Measurements from ENCODE around the gene PPP1R37. TPM values are rescaled to one million over a fixed set of nuclear protein-coding genes. Genes with fewer than 3 reads are reported as not detected.

Gene PPP1R37
- total RNA-seq, 1 experiment from 2014 or later, result 8.0 TPM

DNA sequence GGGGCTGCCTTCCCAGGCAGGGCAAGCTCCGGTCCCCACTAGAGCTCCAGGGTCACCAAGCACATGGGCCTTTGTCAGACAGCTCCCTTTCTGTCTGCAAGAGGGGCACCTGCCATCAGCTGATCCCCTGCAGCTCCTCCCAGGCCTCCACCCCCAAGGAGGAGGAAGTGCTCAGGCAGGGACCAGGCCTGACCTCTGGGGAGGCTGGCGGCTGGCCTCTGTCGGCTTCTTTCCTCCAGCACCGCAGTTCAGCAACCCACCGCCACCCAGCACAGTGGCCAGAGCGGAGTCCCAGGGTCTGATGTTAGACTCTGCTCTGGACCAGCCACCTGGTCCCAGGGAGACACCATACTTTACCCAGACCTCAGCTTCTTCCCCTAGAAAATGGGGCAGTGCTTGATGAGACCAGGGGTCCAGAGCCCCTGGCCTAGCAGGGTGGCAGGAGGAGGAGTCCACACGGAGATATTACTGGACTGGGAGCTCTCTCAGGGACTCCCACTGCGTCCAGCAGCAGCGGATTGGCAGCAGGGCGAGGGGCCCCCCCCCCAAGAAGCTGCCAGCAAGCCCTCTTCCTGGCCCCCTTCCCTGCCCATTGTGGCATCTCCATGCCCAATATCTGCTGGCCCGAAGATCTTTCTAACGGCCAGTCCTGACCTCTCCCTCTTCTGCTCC, 43.7 kb downstream of the PPP1R37 start:
- DNase-seq, result peak; percentile 79
- H3K36me3 ChIP-seq (ENCODE audit: insufficient read depth, low read length), result no peaks in the 10 kb centered on the region
- H3K9me2 ChIP-seq (replicated peaks; ENCODE audit: insufficient read depth, low read length), result no peaks in the 10 kb centered on the region
- H3K4me1 ChIP-seq (ENCODE audit: low read length), result peaks cover 58% of the 10 kb centered on the region
- no peaks in the 10 kb centered on the region for H3K9me3 ChIP-seq (ENCODE audit: low read length)
- H3K79me2 ChIP-seq (ENCODE audit: low read length), result peaks cover 54% of the 10 kb centered on the region
- H2AFZ ChIP-seq (ENCODE audit: low read length), result no peak overlapping the region
- H3K9ac ChIP-seq (ENCODE audit: low read length), result peak overlapping the region; percentile 68
- no peaks in the 10 kb centered on the region for H4K20me1 ChIP-seq (ENCODE audit: insufficient read depth, low read depth, low read length)
- no peaks in the 10 kb centered on the region for H3K27me3 ChIP-seq (ENCODE audit: low read length)
- peak overlapping the region; percentile 51 for H3K4me3 ChIP-seq (ENCODE audit: low read length)
- peak overlapping the region; percentile 64 for H3K4me2 ChIP-seq (ENCODE audit: low read depth, low read length, poor library complexity, severe bottlenecking)
- H3K27ac ChIP-seq (ENCODE audit: low read length), result peak overlapping the region; percentile 88

DNA sequence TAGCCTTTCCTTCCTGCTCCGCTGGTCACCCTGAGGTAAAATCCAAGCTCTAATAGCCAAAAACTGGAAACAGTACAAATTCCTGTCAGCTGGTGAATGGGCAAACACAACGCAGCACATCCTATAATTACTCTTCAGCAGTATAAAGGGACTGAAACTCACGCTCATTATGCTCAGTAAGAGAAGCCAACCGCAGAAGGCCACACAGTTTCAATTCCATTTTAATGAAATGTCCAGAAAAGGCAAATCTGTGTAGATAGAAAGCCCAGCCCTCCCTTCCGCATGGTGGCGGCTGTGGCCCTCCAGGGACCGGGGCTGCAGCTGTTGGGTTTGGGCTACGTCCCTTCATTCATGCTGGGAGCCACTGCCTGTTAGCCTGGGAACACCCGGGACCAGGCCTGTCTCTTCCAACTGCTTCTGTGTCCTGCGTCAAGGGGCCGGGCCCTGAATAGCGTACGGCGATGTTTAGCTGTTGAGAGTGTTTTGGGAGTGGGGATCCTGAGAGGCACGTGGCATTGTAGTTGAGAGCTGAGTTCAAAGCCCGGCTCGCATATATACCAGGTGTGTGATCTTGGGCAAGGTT, 44.3 kb downstream of the PPP1R37 start:
- H3K4me2 ChIP-seq (ENCODE audit: low read depth, low read length, poor library complexity, severe bottlenecking), result peak overlapping the region; percentile 64
- peak; percentile 89 for DNase-seq
- peaks cover 55% of the 10 kb centered on the region for H3K4me1 ChIP-seq (ENCODE audit: low read length)
- H2AFZ ChIP-seq (ENCODE audit: low read length), result no peak overlapping the region
- peak overlapping the region; percentile 51 for H3K4me3 ChIP-seq (ENCODE audit: low read length)
- peaks cover 50% of the 10 kb centered on the region for H3K79me2 ChIP-seq (ENCODE audit: low read length)
- no peaks in the 10 kb centered on the region for H3K9me3 ChIP-seq (ENCODE audit: low read length)
- H3K9me2 ChIP-seq (replicated peaks; ENCODE audit: insufficient read depth, low read length), result no peaks in the 10 kb centered on the region
- H4K20me1 ChIP-seq (ENCODE audit: insufficient read depth, low read depth, low read length), result no peaks in the 10 kb centered on the region
- H3K27ac ChIP-seq (ENCODE audit: low read length), result peak overlapping the region; percentile 88
- H3K27me3 ChIP-seq (ENCODE audit: low read length), result no peaks in the 10 kb centered on the region
- H3K9ac ChIP-seq (ENCODE audit: low read length), result peak overlapping the region; percentile 68
- no peaks in the 10 kb centered on the region for H3K36me3 ChIP-seq (ENCODE audit: insufficient read depth, low read length)

DNA sequence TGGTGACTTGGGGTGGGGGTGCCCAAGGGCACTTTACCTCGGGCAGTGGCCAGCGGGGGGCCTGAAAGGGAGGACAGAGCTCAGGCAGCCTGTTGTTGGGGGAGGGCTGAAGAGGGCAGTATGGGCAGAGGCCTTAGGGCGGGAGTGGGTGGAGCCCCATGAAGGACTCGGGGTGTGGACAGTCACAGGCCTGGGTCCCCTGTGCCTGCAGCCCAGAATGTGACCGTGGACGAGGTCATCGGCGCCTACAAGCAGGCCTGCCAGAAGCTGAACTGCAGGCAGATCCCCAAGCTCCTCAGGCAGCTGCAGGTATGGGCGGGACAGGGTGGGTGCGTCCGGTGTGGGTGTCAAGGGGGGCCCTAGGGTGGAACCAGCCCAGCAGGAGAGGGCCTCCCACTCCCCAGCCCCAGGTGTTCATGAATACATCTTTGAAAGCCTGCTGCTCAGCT, 45.3 kb downstream of the PPP1R37 start:
- H3K9ac ChIP-seq (ENCODE audit: low read length), result peak overlapping the region; percentile 68
- H3K4me2 ChIP-seq (ENCODE audit: low read depth, low read length, poor library complexity, severe bottlenecking), result peak overlapping the region; percentile 64
- H3K27ac ChIP-seq (ENCODE audit: low read length), result peak overlapping the region; percentile 88
- peaks cover 54% of the 10 kb centered on the region for H3K4me1 ChIP-seq (ENCODE audit: low read length)
- H4K20me1 ChIP-seq (ENCODE audit: insufficient read depth, low read depth, low read length), result no peaks in the 10 kb centered on the region
- no peak for DNase-seq
- no peaks in the 10 kb centered on the region for H3K9me3 ChIP-seq (ENCODE audit: low read length)
- H3K9me2 ChIP-seq (replicated peaks; ENCODE audit: insufficient read depth, low read length), result no peaks in the 10 kb centered on the region
- H3K36me3 ChIP-seq (ENCODE audit: insufficient read depth, low read length), result no peaks in the 10 kb centered on the region
- no peaks in the 10 kb centered on the region for H3K27me3 ChIP-seq (ENCODE audit: low read length)
- H2AFZ ChIP-seq (ENCODE audit: low read length), result no peak overlapping the region
- H3K4me3 ChIP-seq (ENCODE audit: low read length), result peak overlapping the region; percentile 51; the same call in 1 of the 2 replicates
- peaks cover 44% of the 10 kb centered on the region for H3K79me2 ChIP-seq (ENCODE audit: low read length)

DNA sequence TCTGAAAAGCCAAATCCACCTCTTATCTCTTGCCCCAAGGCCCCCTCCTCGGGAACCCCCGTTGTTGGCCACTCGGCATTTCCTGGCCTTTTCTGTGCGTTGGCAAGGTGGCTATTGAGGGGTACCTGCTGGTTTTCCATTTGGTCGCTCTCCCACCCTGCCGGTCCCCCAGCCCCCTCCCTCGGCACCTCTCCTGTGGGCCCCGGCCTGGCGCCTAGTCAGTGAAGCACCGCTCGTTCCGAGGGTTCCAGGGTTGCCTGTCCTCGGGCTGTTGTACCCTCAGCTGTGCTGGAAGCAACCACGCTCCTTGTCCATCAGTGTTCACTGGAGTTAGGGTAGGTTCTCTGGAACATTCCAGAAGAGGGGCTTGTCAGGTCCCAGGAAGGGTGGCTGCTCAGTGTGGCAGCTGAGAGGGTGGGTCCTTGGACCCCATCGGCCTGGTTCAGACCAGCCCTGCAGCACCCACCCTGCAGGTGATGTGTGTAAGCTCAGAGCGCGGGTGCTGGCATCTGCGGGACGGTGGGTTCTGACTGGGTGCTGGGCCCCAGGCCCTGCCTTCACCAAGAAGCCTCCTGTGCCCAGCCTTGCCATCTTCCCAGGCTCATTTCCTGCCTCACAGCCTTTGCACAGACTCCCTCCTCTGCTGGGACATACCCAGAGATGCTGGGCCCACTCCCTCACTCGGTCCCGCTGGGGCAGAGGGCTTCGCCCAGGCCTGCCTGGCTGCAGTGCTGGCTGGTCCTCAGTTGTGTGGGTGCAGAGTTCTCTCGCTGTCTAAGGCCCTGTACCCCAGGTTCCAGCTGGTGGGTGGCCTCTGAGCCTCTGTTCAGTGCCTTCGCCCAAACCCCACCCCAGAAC, 46.5 kb downstream of the PPP1R37 start:
- H3K36me3 ChIP-seq (ENCODE audit: insufficient read depth, low read length), result no peaks in the 10 kb centered on the region
- H3K4me3 ChIP-seq (ENCODE audit: low read length), result no peak overlapping the region
- H2AFZ ChIP-seq (ENCODE audit: low read length), result no peak overlapping the region
- no peaks in the 10 kb centered on the region for H3K27me3 ChIP-seq (ENCODE audit: low read length)
- H3K9me3 ChIP-seq (ENCODE audit: low read length), result no peaks in the 10 kb centered on the region
- H3K27ac ChIP-seq (ENCODE audit: low read length), result peak overlapping the region; percentile 88; the same call in 1 of the 2 replicates
- no peaks in the 10 kb centered on the region for H4K20me1 ChIP-seq (ENCODE audit: insufficient read depth, low read depth, low read length)
- no peak for DNase-seq
- H3K79me2 ChIP-seq (ENCODE audit: low read length), result peaks cover 37% of the 10 kb centered on the region
- H3K4me2 ChIP-seq (ENCODE audit: low read depth, low read length, poor library complexity, severe bottlenecking), result no peak overlapping the region
- H3K9me2 ChIP-seq (replicated peaks; ENCODE audit: insufficient read depth, low read length), result no peaks in the 10 kb centered on the region
- peaks cover 42% of the 10 kb centered on the region for H3K4me1 ChIP-seq (ENCODE audit: low read length)
- H3K9ac ChIP-seq (ENCODE audit: low read length), result no peak overlapping the region

DNA sequence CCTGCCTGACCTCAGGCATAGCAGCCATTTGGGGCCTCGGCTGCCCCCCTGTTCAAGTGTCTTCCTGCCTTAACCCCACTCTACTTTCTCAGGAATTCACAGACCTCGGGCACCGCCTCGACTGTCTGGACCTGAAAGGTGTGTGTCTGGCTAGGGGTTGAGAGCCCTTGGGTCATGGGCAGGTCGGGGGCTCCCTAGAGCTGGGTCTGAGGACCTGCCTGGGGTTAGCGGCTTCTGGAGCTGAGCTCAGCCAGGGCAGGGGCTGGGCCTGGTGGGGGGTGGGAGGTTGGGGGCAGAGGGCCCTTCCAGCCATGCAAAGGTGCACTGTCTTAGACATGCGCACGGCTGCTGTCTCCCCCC, 47.1 kb downstream of the PPP1R37 start:
- no peaks in the 10 kb centered on the region for H4K20me1 ChIP-seq (ENCODE audit: insufficient read depth, low read depth, low read length)
- no peak overlapping the region for H3K9ac ChIP-seq (ENCODE audit: low read length)
- no peaks in the 10 kb centered on the region for H3K9me3 ChIP-seq (ENCODE audit: low read length)
- H2AFZ ChIP-seq (ENCODE audit: low read length), result no peak overlapping the region
- H3K4me2 ChIP-seq (ENCODE audit: low read depth, low read length, poor library complexity, severe bottlenecking), result no peak overlapping the region
- no peaks in the 10 kb centered on the region for H3K9me2 ChIP-seq (replicated peaks; ENCODE audit: insufficient read depth, low read length)
- no peak overlapping the region for H3K27ac ChIP-seq (ENCODE audit: low read length)
- H3K27me3 ChIP-seq (ENCODE audit: low read length), result no peaks in the 10 kb centered on the region
- H3K79me2 ChIP-seq (ENCODE audit: low read length), result peaks cover 31% of the 10 kb centered on the region
- H3K4me1 ChIP-seq (ENCODE audit: low read length), result peaks cover 36% of the 10 kb centered on the region
- no peak overlapping the region for H3K4me3 ChIP-seq (ENCODE audit: low read length)
- no peak for DNase-seq
- H3K36me3 ChIP-seq (ENCODE audit: insufficient read depth, low read length), result no peaks in the 10 kb centered on the region

DNA sequence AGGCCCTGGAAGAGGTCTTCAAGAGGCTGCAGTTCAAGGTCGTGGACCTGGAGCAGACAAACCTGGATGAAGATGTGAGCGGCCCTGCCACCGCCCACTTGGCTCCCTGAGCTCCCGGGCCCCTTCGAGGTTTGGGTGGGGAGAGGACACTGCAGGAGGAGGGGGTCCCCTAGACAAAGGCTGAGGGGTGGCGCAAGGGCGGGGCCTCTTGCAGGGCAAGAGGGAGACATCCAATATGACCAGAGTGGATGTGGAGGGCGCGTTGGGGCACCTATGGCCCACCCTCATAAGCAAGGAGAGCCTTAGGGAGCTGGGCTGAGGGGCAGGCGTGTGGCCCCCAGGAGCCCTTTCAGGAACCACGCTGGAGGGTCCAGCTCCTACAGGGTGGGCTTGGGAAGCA, 47.6 kb downstream of the PPP1R37 start:
- Histone ChIP-seq H3K27ac (ENCODE audit: low read length) (no peak overlapping the region), H3K9me3 (ENCODE audit: low read length) (no peaks in the 10 kb centered on the region), H3K9me2 (replicated peaks; ENCODE audit: insufficient read depth, low read length) (no peaks in the 10 kb centered on the region), H3K4me3 (ENCODE audit: low read length) (no peak overlapping the region), H3K36me3 (ENCODE audit: insufficient read depth, low read length) (no peaks in the 10 kb centered on the region), H2AFZ (ENCODE audit: low read length) (no peak overlapping the region), H3K9ac (ENCODE audit: low read length) (no peak overlapping the region), H4K20me1 (ENCODE audit: insufficient read depth, low read depth, low read length) (no peaks in the 10 kb centered on the region), H3K27me3 (ENCODE audit: low read length) (no peaks in the 10 kb centered on the region), H3K4me1 (ENCODE audit: low read length) (peaks cover 32% of the 10 kb centered on the region), H3K4me2 (ENCODE audit: low read depth, low read length, poor library complexity, severe bottlenecking) (no peak overlapping the region), H3K79me2 (ENCODE audit: low read length) (peaks cover 27% of the 10 kb centered on the region)
- no peak for DNase-seq

DNA sequence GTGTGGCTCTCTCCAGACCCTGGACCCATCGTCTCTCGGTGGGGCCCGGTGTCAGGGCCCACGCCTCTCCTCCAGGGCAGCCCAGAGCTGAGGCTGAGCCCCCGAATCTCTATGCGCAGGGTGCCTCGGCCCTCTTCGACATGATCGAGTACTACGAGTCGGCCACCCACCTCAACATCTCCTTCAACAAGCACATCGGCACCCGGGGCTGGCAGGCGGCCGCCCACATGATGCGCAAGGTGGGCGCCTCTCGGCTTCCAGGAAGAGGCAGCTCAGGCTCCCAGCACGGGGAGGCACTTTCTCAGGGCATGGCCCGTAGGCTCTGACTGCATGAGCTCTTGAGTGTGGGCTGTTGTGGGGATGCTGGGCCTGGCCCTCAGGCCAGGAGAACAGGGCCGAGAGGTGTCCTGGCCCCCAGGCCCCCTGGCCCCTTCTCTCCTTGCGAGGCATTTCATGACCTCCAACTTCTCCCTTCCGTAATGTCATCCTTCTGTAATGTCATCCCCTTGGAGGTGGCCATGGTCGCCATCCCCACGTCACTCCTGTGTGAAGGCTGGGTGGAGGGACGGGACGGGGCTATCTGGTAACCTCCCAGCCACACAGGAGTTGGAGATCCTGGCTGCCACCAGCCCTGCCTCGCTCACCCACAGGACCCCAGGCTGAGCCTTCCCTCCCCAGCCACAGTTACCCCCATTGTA, 48.4 kb downstream of the PPP1R37 start:
- Histone ChIP-seq H3K4me2 (ENCODE audit: low read depth, low read length, poor library complexity, severe bottlenecking) (no peak overlapping the region), H3K9me2 (replicated peaks; ENCODE audit: insufficient read depth, low read length) (no peaks in the 10 kb centered on the region), H2AFZ (ENCODE audit: low read length) (no peak overlapping the region), H3K4me3 (ENCODE audit: low read length) (no peak overlapping the region), H3K9ac (ENCODE audit: low read length) (no peak overlapping the region), H3K79me2 (ENCODE audit: low read length) (peaks cover 21% of the 10 kb centered on the region), H3K9me3 (ENCODE audit: low read length) (no peaks in the 10 kb centered on the region), H3K27ac (ENCODE audit: low read length) (no peak overlapping the region), H3K27me3 (ENCODE audit: low read length) (no peaks in the 10 kb centered on the region), H4K20me1 (ENCODE audit: insufficient read depth, low read depth, low read length) (no peaks in the 10 kb centered on the region), H3K4me1 (ENCODE audit: low read length) (peaks cover 24% of the 10 kb centered on the region), H3K36me3 (ENCODE audit: insufficient read depth, low read length) (no peaks in the 10 kb centered on the region)
- no peak for DNase-seq
